ENCODE results near the gene NCKIPSD.

DNA sequence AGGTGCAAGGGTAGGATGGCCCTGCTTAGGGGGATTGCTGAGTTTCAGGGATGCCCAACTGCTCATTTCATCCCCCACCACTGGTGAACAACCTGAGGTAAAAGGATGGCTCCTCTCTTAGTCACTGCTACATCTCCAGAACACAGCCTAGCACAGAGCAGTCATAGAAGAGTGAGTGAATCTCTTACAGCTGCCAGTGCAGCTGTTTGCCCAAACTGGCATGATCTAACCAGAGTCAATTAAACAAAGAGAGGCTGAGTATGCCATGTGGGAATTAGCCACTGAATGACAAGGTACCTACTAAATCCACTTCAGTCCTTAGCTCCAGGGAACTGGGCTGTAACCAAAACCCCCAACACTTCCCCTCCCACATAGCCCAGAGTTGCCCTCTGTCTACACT is 6.8 kb upstream of the NCKIPSD start:
- TF ChIP-seq, protein P1, sequence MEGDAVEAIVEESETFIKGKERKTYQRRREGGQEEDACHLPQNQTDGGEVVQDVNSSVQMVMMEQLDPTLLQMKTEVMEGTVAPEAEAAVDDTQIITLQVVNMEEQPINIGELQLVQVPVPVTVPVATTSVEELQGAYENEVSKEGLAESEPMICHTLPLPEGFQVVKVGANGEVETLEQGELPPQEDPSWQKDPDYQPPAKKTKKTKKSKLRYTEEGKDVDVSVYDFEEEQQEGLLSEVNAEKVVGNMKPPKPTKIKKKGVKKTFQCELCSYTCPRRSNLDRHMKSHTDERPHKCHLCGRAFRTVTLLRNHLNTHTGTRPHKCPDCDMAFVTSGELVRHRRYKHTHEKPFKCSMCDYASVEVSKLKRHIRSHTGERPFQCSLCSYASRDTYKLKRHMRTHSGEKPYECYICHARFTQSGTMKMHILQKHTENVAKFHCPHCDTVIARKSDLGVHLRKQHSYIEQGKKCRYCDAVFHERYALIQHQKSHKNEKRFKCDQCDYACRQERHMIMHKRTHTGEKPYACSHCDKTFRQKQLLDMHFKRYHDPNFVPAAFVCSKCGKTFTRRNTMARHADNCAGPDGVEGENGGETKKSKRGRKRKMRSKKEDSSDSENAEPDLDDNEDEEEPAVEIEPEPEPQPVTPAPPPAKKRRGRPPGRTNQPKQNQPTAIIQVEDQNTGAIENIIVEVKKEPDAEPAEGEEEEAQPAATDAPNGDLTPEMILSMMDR (IDR thresholded peaks at IDR 0.05) = no peak
- TF ChIP-seq POLR2A (IDR thresholded peaks at IDR 0.05) = no peak
